Neural progenitor cell (in vitro differentiated cells): ENCODE measurements around the gene PPARG. TPM values are rescaled to one million over a fixed set of nuclear protein-coding genes. Genes with fewer than 3 reads are reported as not detected.

Source experiments
- DNase-seq: peaks from one replicate; pipeline ENCODE4 v3.0.0-alpha.2; 2016; ENCODE audit warnings: low spot score
- H2AFZ ChIP-seq: fragments of 200-600 bp; sonication (generic); replicated peaks from 2 replicates; pipeline ENCODE4 v1.6.1; 2016; ENCODE audit warnings: antibody characterized with exemption
- H3F3A ChIP-seq: fragments of 200-600 bp; sonication (generic); 2 replicates; pipeline ENCODE4 v1.6.1; 2016; ENCODE audit warnings: antibody characterized with exemption, low read depth
- H3K27ac ChIP-seq: fragments of 200-600 bp; sonication (generic); 2 replicates; pipeline ENCODE4 v1.5.1; 2016; ENCODE audit warnings: mild to moderate bottlenecking
- H3K27me3 ChIP-seq: fragments of 200-600 bp; sonication (generic); 2 replicates; pipeline ENCODE4 v1.6.1; 2016; ENCODE audit warnings: mild to moderate bottlenecking, moderate library complexity
- H3K36me3 ChIP-seq: fragments of 200-600 bp; sonication (generic); 2 replicates; pipeline ENCODE4 v1.5.1; 2016
- H3K4me1 ChIP-seq: fragments of 200-600 bp; sonication (generic); 2 replicates; pipeline ENCODE4 v1.6.1; 2016; ENCODE audit warnings: mixed run types
- H3K4me2 ChIP-seq: fragments of 200-600 bp; sonication (generic); 2 replicates; pipeline ENCODE4 v1.6.1; 2016
- H3K4me3 ChIP-seq: fragments of 200-600 bp; sonication (generic); 2 replicates; pipeline ENCODE4 v1.5.1; 2016
- H3K79me2 ChIP-seq: fragments of 200-600 bp; sonication (generic); 2 replicates; pipeline ENCODE4 v1.6.1; 2016; ENCODE audit warnings: low read depth
- H3K9ac ChIP-seq: fragments of 200-600 bp; sonication (generic); 2 replicates; pipeline ENCODE4 v1.6.1; 2016
- H3K9me3 ChIP-seq: fragments of 200-600 bp; sonication (generic); 2 replicates; pipeline ENCODE4 v1.5.1; 2016; ENCODE audit warnings: low read depth
- H4K20me1 ChIP-seq: fragments of 200-600 bp; sonication (generic); 2 replicates; pipeline ENCODE4 v1.6.1; 2016; ENCODE audit warnings: low read depth
- H3K27ac Mint-ChIP-seq: 3 replicates; pipeline ENCODE4 v1.8.0; 2021; ENCODE audit warnings: mixed read lengths
- H3K27me3 Mint-ChIP-seq: 2 replicates; pipeline ENCODE4 v1.8.0; 2022; ENCODE audit warnings: low read depth, mild to moderate bottlenecking, inconsistent platforms, moderate library complexity, mixed read lengths; ENCODE audit not compliant: insufficient read depth
- H3K36me3 Mint-ChIP-seq: 3 replicates; pipeline ENCODE4 v1.8.0; 2021; ENCODE audit warnings: mixed read lengths
- H3K4me1 Mint-ChIP-seq: 3 replicates; pipeline ENCODE4 v1.8.0; 2021; ENCODE audit warnings: mixed read lengths
- H3K4me3 Mint-ChIP-seq: 3 replicates; pipeline ENCODE4 v1.8.0; 2021; ENCODE audit warnings: mild to moderate bottlenecking, moderate library complexity, mixed read lengths
- H3K9me3 Mint-ChIP-seq: 3 replicates; pipeline ENCODE4 v1.8.0; 2020; ENCODE audit warnings: mixed read lengths
- EZH2 ChIP-seq: fragments of 200-600 bp; sonication (generic); IDR thresholded peaks from 2 replicates; pipeline ENCODE4 v1.6.1; 2017; ENCODE audit warnings: antibody characterized with exemption, mild to moderate bottlenecking, moderate library complexity
- EZH2phosphoT487 ChIP-seq: fragments of 200-600 bp; sonication (generic); IDR thresholded peaks from 2 replicates; pipeline ENCODE4 v1.6.1; 2017; ENCODE audit warnings: antibody characterized with exemption
- total RNA-seq: library from RNA; depleted of rRNA; stranded (reverse); fragments of >200 nt; gene quantifications from 2 replicates; pipeline ENCODE4 v1.2.3, GENCODE V29; 2015; ENCODE audit warnings: low replicate concordance
- TF ChIP-seq, protein P1 (sequence below): fragments of 200-600 bp; sonication (generic); IDR thresholded peaks from 2 replicates; pipeline ENCODE4 v1.5.1; 2017; ENCODE audit warnings: antibody characterized with exemption, mild to moderate bottlenecking

PPARG gene
- total RNA-seq, 1 donor from 2014 or later, result not detected

GRCh38 chr3:12437861-12438260 is 149.0 kb downstream of the PPARG start:
- H3K27ac ChIP-seq, result no peak overlapping the region
- H3K9me3 ChIP-seq, result no peaks in the 10 kb centered on the region
- Mint-ChIP-seq H3K27ac (no peak overlapping the region), H3K4me1 (peaks cover 9% of the 10 kb centered on the region), H3K4me3 (no peak overlapping the region), H3K36me3 (no peaks in the 10 kb centered on the region), H3K9me3 (no peaks in the 10 kb centered on the region), H3K27me3 (peaks cover 8% of the 10 kb centered on the region)
- H2AFZ ChIP-seq, result no peak overlapping the region
- no peaks in the 10 kb centered on the region for H3F3A ChIP-seq
- no peaks in the 10 kb centered on the region for H3K27me3 ChIP-seq
- no peak for DNase-seq
- H3K4me1 ChIP-seq, result peaks cover 5% of the 10 kb centered on the region
- H3K9ac ChIP-seq, result no peak overlapping the region
- no peaks in the 10 kb centered on the region for H3K79me2 ChIP-seq
- H4K20me1 ChIP-seq, result no peaks in the 10 kb centered on the region
- no peak overlapping the region for H3K4me3 ChIP-seq
- no peak for TF ChIP-seq EZH2phosphoT487
- TF ChIP-seq EZH2, result no peak
- TF ChIP-seq, protein P1, sequence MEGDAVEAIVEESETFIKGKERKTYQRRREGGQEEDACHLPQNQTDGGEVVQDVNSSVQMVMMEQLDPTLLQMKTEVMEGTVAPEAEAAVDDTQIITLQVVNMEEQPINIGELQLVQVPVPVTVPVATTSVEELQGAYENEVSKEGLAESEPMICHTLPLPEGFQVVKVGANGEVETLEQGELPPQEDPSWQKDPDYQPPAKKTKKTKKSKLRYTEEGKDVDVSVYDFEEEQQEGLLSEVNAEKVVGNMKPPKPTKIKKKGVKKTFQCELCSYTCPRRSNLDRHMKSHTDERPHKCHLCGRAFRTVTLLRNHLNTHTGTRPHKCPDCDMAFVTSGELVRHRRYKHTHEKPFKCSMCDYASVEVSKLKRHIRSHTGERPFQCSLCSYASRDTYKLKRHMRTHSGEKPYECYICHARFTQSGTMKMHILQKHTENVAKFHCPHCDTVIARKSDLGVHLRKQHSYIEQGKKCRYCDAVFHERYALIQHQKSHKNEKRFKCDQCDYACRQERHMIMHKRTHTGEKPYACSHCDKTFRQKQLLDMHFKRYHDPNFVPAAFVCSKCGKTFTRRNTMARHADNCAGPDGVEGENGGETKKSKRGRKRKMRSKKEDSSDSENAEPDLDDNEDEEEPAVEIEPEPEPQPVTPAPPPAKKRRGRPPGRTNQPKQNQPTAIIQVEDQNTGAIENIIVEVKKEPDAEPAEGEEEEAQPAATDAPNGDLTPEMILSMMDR, result no peak
- no peak overlapping the region for H3K4me2 ChIP-seq
- H3K36me3 ChIP-seq, result no peaks in the 10 kb centered on the region

GRCh38 chr3:12438318-12438717 is 149.4 kb downstream of the PPARG start:
- H3K27me3 ChIP-seq, result no peaks in the 10 kb centered on the region
- H3K27me3 Mint-ChIP-seq, result peaks cover 11% of the 10 kb centered on the region
- no peak overlapping the region for H3K4me2 ChIP-seq

GRCh38 chr3:12439161-12439940 is 150.5 kb downstream of the PPARG start:
- Histone ChIP-seq H4K20me1 (no peaks in the 10 kb centered on the region), H3K4me2 (no peak overlapping the region), H3K27me3 (no peaks in the 10 kb centered on the region), H3F3A (no peaks in the 10 kb centered on the region), H3K4me3 (no peak overlapping the region), H3K36me3 (no peaks in the 10 kb centered on the region), H3K9ac (no peak overlapping the region), H3K4me1 (peaks cover 8% of the 10 kb centered on the region), H3K79me2 (no peaks in the 10 kb centered on the region), H3K9me3 (no peaks in the 10 kb centered on the region), H3K27ac (no peak overlapping the region), H2AFZ (no peak overlapping the region)
- TF ChIP-seq, protein P1, result no peak
- no peak for TF ChIP-seq EZH2phosphoT487
- no peak for TF ChIP-seq EZH2
- Mint-ChIP-seq H3K4me3 (no peak overlapping the region), H3K4me1 (peaks cover 20% of the 10 kb centered on the region), H3K27ac (no peak overlapping the region), H3K9me3 (no peaks in the 10 kb centered on the region), H3K36me3 (no peaks in the 10 kb centered on the region), H3K27me3 (peaks cover 14% of the 10 kb centered on the region)
- no peak for DNase-seq

More at GRCh38 chr3:12438318-12438717, 149.4 kb downstream of the PPARG start:
- no peaks in the 10 kb centered on the region for H3K79me2 ChIP-seq
- no peak overlapping the region for H3K27ac Mint-ChIP-seq
- H3F3A ChIP-seq, result no peaks in the 10 kb centered on the region
- TF ChIP-seq, protein P1, result no peak
- TF ChIP-seq EZH2phosphoT487 (no peak), EZH2 (no peak)
- H3K4me3 ChIP-seq, result no peak overlapping the region
- peaks cover 14% of the 10 kb centered on the region for H3K4me1 Mint-ChIP-seq
- DNase-seq, result no peak
- no peak overlapping the region for H3K9ac ChIP-seq
- no peaks in the 10 kb centered on the region for H4K20me1 ChIP-seq
- peaks cover 5% of the 10 kb centered on the region for H3K4me1 ChIP-seq
- no peaks in the 10 kb centered on the region for H3K36me3 ChIP-seq
- H2AFZ ChIP-seq, result no peak overlapping the region
- H3K36me3 Mint-ChIP-seq, result no peaks in the 10 kb centered on the region
- no peaks in the 10 kb centered on the region for H3K9me3 ChIP-seq
- H3K9me3 Mint-ChIP-seq, result no peaks in the 10 kb centered on the region
- no peak overlapping the region for H3K27ac ChIP-seq
- no peak overlapping the region for H3K4me3 Mint-ChIP-seq
